Measurements from ENCODE around the gene CXCR6. TPM values are rescaled to one million over a fixed set of nuclear protein-coding genes. Genes with fewer than 3 reads are reported as not detected.

CXCR6 gene
- total and polyA plus RNA-seq, 2 of the 13 experiments (the other 11 are each of a cell fraction or from before 2014, with no cell fraction given), result not detected

- no peaks in the 10 kb centered on the region for H3K36me3 ChIP-seq (replicated peaks in 1 of 2; ENCODE audit: control insufficient read depth in 1 of 2, insufficient read depth in 2 of 2, low read length in 2 of 2)
- DNase-seq (ENCODE audit: low spot score) (no peak), FAIRE-seq (no peak), ATAC-seq (no peak)
- H3K79me2 ChIP-seq (ENCODE audit: insufficient read depth, low read length), result peaks cover 28% of the 10 kb centered on the region
- intact Hi-C loops (cut with micrococcal nuclease; ENCODE audit: unreplicated experiment), result no loop called here
- no TSS peak for BruUV-seq (replicated peaks)
- POLR2A ChIA-PET, result no interaction called here
- no peak overlapping the region for H3K4me3 ChIP-seq (replicated peaks in 1 of 3; ENCODE audit: insufficient read depth in 1 of 3, low read depth in 2 of 3, low read length in 3 of 3)
- CTCF ChIA-PET (ENCODE audit: low intra/inter-chr PET ratio, low total read pairs), result no interaction called here
- H3K27me3 ChIP-seq (ENCODE audit: control insufficient read depth in 1 of 2, insufficient read depth in 2 of 2, low read length in 2 of 2), result no peaks in the 10 kb centered on the region; a peak in 1 of 5 replicates
- H3K9ac ChIP-seq (ENCODE audit: insufficient read depth, low read depth, low read length), result no peak overlapping the region
- H3K4me2 ChIP-seq (ENCODE audit: low read depth, low read length), result no peak overlapping the region
- no peaks in the 10 kb centered on the region for H4K20me1 ChIP-seq (ENCODE audit: insufficient read depth, low read length)
- H3K4me1 ChIP-seq (ENCODE audit: insufficient read depth, low read length), result peaks cover 38% of the 10 kb centered on the region
- H3K27ac ChIP-seq (ENCODE audit: extremely low read length, insufficient read depth, low read length), result no peak overlapping the region
- no peaks in the 10 kb centered on the region for H3K9me3 ChIP-seq (ENCODE audit: low read length)
- in situ Hi-C loops (cut with HindIII; ENCODE audit: extremely low pct_ligation_motif_present, low pct_unique_long_range_greater_than_20kb), result no loop called here
- H2AFZ ChIP-seq (ENCODE audit: low read length), result no peak overlapping the region
- WGBS (ENCODE audit: low lambda C conversion rate), result 97% methylated on average over 2 of the region's 2 CpGs
- TF ChIP-seq ZFP91 (CRISPR knock-in tag; IDR thresholded peaks at IDR 0.05; ENCODE audit: borderline replicate concordance), result no peak
- TF ChIP-seq ZFP36 (IDR thresholded peaks at IDR 0.05; ENCODE audit: borderline replicate concordance, low read depth, low read length, partially characterized antibody), result no peak
- TF ChIP-seq IKZF5 (CRISPR knock-in tag; IDR thresholded peaks at IDR 0.05), result no peak
- TF ChIP-seq NFAT5 (CRISPR knock-in tag; IDR thresholded peaks at IDR 0.05), result no peak
- TF ChIP-seq TSC22D2 (CRISPR knock-in tag; IDR thresholded peaks at IDR 0.05; ENCODE audit: borderline replicate concordance), result no peak
- TF ChIP-seq ZNF569 (CRISPR knock-in tag; IDR thresholded peaks at IDR 0.05; ENCODE audit: borderline replicate concordance), result no peak
- no peak for TF ChIP-seq NR2F2 (IDR thresholded peaks at IDR 0.05; ENCODE audit: borderline replicate concordance, low read depth)
- TF ChIP-seq ZNF501 (CRISPR knock-in tag; IDR thresholded peaks at IDR 0.05), result no peak
- no peak for TF ChIP-seq SUZ12 (IDR thresholded peaks at IDR 0.05; ENCODE audit: low read depth, low read length)
Measured at GRCh38 chr3:45992821-45993221, 49.6 kb downstream of the CXCR6 start.
